HCT116 (cell line): ENCODE measurements around the gene SCGB3A1. TPM values are rescaled to one million over a fixed set of nuclear protein-coding genes. Genes with fewer than 3 reads are reported as not detected.

Experiments
- ATAC-seq: fragments of 200-7000 bp; cut with Tn5 transposase; 2 replicates; pipeline ENCODE4 v1.9.1; 2020; ENCODE audit warnings: mild to moderate bottlenecking, moderate library complexity
- BruUV-seq: library from RNA; stranded (reverse); fragments of 400-500 nt; replicated peaks from 2 replicates; lab custom pipeline; 2021; lab: Mats Ljungman, UMichigan
- CTCF ChIA-PET: fragments of 300-600 bp; sonication (Branson Sonifier 250); formaldehyde crosslinking; loops from one replicate; lab custom pipeline; 2021; ENCODE audit warnings: antibody characterized with exemption; lab: Charles Lee
- POLR2A ChIA-PET: fragments of 300-600, 350-600 bp; sonication (Branson Sonifier 250); formaldehyde crosslinking; loops from one replicate; lab custom pipeline; 2021; ENCODE audit warnings: antibody characterized with exemption; lab: Charles Lee
- RAD21 ChIA-PET, 2 experiments: fragments of 300-600 bp; sonication (Branson Sonifier 250); formaldehyde crosslinking; loops; one replicate each; lab custom pipeline; 2023; ENCODE audit warnings: low total read pairs in 2 of 2; ENCODE audit not compliant: uncharacterized antibody in 2 of 2, unreplicated experiment in 2 of 2, low non-redundant PET in 1 of 2; lab: Charles Lee
- DNase-seq: peaks from one replicate; pipeline ENCODE4 v3.0.0-alpha.2; 2010; ENCODE audit warnings: low read depth, low spot score
- H2AFZ ChIP-seq: fragments of 200-600 bp; shearing (Covaris generic), sonication (generic); 2 replicates; pipeline ENCODE4 v1.6.1; 2017; ENCODE audit warnings: low read depth, mixed run types, mixed read lengths, antibody characterized with exemption, low read length; ENCODE audit not compliant: poor library complexity, severe bottlenecking
- H3K27ac ChIP-seq: 2 replicates; pipeline ENCODE4 v1.5.1; 2012; ENCODE audit warnings: low read depth, low read length
- H3K27me3 ChIP-seq: fragments of 200-600 bp; sonication (generic); 2 replicates; pipeline ENCODE4 v1.6.1; 2016; ENCODE audit warnings: mixed run types, low read length, mixed read lengths; ENCODE audit not compliant: insufficient read depth
- H3K36me3 ChIP-seq, 2 experiments: fragments of 200-500 bp in 1 of 2; fragments of 200-600 bp in 1 of 2; sonication (Bioruptor generic) in 1 of 2; sonication (generic) in 1 of 2; 2 replicates each; pipeline versions ENCODE4 v1.5.1 to v1.6.1; 2014 to 2016; ENCODE audit warnings: low read length in 2 of 2, inconsistent platforms in 1 of 2, mixed read lengths in 1 of 2, mixed run types in 1 of 2; ENCODE audit not compliant: insufficient read depth in 2 of 2, control insufficient read depth in 1 of 2
- H3K4me1 ChIP-seq, 2 experiments: fragments of 200-600 bp in 1 of 2; sonication (generic) in 1 of 2; 2 replicates each; pipeline versions ENCODE4 v1.5.1 to v1.6.1; 2012 to 2017; ENCODE audit warnings: low read length in 2 of 2, inconsistent platforms in 1 of 2, mild to moderate bottlenecking in 1 of 2, mixed read lengths in 1 of 2, mixed run types in 1 of 2, moderate library complexity in 1 of 2; ENCODE audit not compliant: insufficient read depth in 2 of 2, control insufficient read depth in 1 of 2
- H3K4me2 ChIP-seq: fragments of 200-600 bp; sonication (generic); 2 replicates; pipeline ENCODE4 v1.6.1; 2017; ENCODE audit warnings: mixed run types, low read length, mixed read lengths
- H3K4me3 ChIP-seq, 2 experiments: fragments of 200-600 bp in 1 of 2; sonication (generic) in 1 of 2; replicated peaks in 1 of 2; 2 replicates each; pipeline ENCODE4 v1.5.1; 2011 to 2016; ENCODE audit warnings: low read length in 2 of 2, control low read depth in 1 of 2, low read depth in 1 of 2, mild to moderate bottlenecking in 1 of 2, mixed read lengths in 1 of 2, mixed run types in 1 of 2
- H3K79me2 ChIP-seq: fragments of 200-600 bp; sonication (generic); 2 replicates; pipeline ENCODE4 v1.6.1; 2017; ENCODE audit warnings: mild to moderate bottlenecking, mixed run types, low read length, moderate library complexity, mixed read lengths; ENCODE audit not compliant: insufficient read depth
- H3K9ac ChIP-seq: fragments of 200-600 bp; sonication (generic); 2 replicates; pipeline ENCODE4 v1.6.1; 2016; ENCODE audit warnings: low read length, mixed read lengths
- H3K9me2 ChIP-seq: fragments of 200-600 bp; sonication (generic), shearing (Covaris generic); 2 replicates; pipeline ENCODE4 v1.6.1; 2017; ENCODE audit warnings: mixed run types, mild to moderate bottlenecking, moderate library complexity; ENCODE audit not compliant: insufficient read depth
- H3K9me3 ChIP-seq, 2 experiments: fragments of 200-500 bp in 1 of 2; fragments of 200-600 bp in 1 of 2; sonication (Bioruptor generic) in 1 of 2; sonication (generic) in 1 of 2; 2 replicates each; pipeline ENCODE4 v1.6.1; 2014 to 2017; ENCODE audit warnings: low read length in 2 of 2, mixed read lengths in 2 of 2, inconsistent platforms in 1 of 2, low read depth in 1 of 2, mild to moderate bottlenecking in 1 of 2, mixed run types in 1 of 2, moderate library complexity in 1 of 2; ENCODE audit not compliant: control insufficient read depth in 1 of 2, insufficient read depth in 1 of 2
- H4K20me1 ChIP-seq: fragments of 200-600 bp; sonication (generic), shearing (Covaris generic); 2 replicates; pipeline ENCODE4 v1.6.1; 2017; ENCODE audit warnings: mixed run types, mild to moderate bottlenecking, moderate library complexity; ENCODE audit not compliant: insufficient read depth
- CEBPB ChIP-seq: IDR thresholded peaks from 2 replicates; pipeline ENCODE4 v1.6.1; 2012; ENCODE audit warnings: low read depth
- EGR1 ChIP-seq: IDR thresholded peaks from 2 replicates; pipeline ENCODE4 v1.6.1; 2012; ENCODE audit warnings: low read depth
- ELF1 ChIP-seq: IDR thresholded peaks from 2 replicates; pipeline ENCODE4 v1.6.1; 2012; ENCODE audit warnings: low read depth, borderline replicate concordance
- EZH2 ChIP-seq: fragments of 200-600 bp; sonication (generic); IDR thresholded peaks from 2 replicates; pipeline ENCODE4 v1.6.1; 2017; ENCODE audit warnings: antibody characterized with exemption, mixed run types
- EZH2phosphoT487 ChIP-seq: fragments of 200-600 bp; IDR thresholded peaks from 2 replicates; pipeline ENCODE4 v1.6.1; 2018; ENCODE audit warnings: antibody characterized with exemption, borderline replicate concordance
- FOSL1 ChIP-seq: IDR thresholded peaks from 2 replicates; pipeline ENCODE4 v1.6.1; 2012; ENCODE audit warnings: low read depth
- JUND ChIP-seq: IDR thresholded peaks from 2 replicates; pipeline ENCODE4 v1.6.1; 2012
- MAX ChIP-seq: IDR thresholded peaks from 2 replicates; pipeline ENCODE4 v1.6.1; 2012
- POLR2A ChIP-seq: IDR thresholded peaks from 2 replicates; pipeline ENCODE4 v1.7.0; 2011; ENCODE audit warnings: borderline replicate concordance; ENCODE audit not compliant: insufficient read depth, insufficient read length; ENCODE audit errors: extremely low read depth
- POLR2AphosphoS5 ChIP-seq: IDR thresholded peaks from 2 replicates; pipeline ENCODE4 v1.6.1; 2011; ENCODE audit warnings: mild to moderate bottlenecking, low read depth, low read length, moderate library complexity
- RAD21 ChIP-seq: IDR thresholded peaks from 2 replicates; pipeline ENCODE4 v1.6.1; 2012; ENCODE audit warnings: low read depth, mild to moderate bottlenecking
- SIN3A ChIP-seq: IDR thresholded peaks from 2 replicates; pipeline ENCODE4 v1.6.1; 2012; ENCODE audit warnings: low read depth
- SP1 ChIP-seq: IDR thresholded peaks from 2 replicates; pipeline ENCODE4 v1.6.1; 2012; ENCODE audit warnings: low read depth
- SRF ChIP-seq: IDR thresholded peaks from 2 replicates; pipeline ENCODE4 v1.6.1; 2012; ENCODE audit warnings: low read depth
- TCF7L2 ChIP-seq: IDR thresholded peaks from 2 replicates; pipeline ENCODE4 v1.7.0; 2011; ENCODE audit warnings: borderline replicate concordance, inconsistent platforms; ENCODE audit not compliant: insufficient read depth, insufficient read length; ENCODE audit errors: extremely low read depth
- YY1 ChIP-seq: IDR thresholded peaks from 2 replicates; pipeline ENCODE4 v1.6.1; 2011; ENCODE audit warnings: low read length, low read depth, moderate library complexity, mild to moderate bottlenecking; ENCODE audit not compliant: insufficient replicate concordance; ENCODE audit errors: extremely low read depth
- ZFX ChIP-seq: fragments of 450-650 bp; IDR thresholded peaks from 2 replicates; pipeline ENCODE4 v1.6.1; 2017
- intact Hi-C: fragments of 100-400 bp; cut with micrococcal nuclease; formaldehyde crosslinking; loops from 2 replicates; pipeline ENCODE4 v1.10.0; 2022
- total RNA-seq: library from RNA; stranded (reverse); gene quantifications from one replicate; pipeline ENCODE4 v1.2.1, GENCODE V29; 2021; ENCODE audit not compliant: unreplicated experiment
- TF ChIP-seq, protein P1 (sequence below): IDR thresholded peaks from 2 replicates; pipeline ENCODE4 v1.6.1; 2012; ENCODE audit warnings: low read depth
- TF ChIP-seq, protein P2 (sequence below): IDR thresholded peaks from 2 replicates; pipeline ENCODE4 v1.6.1; 2011; ENCODE audit warnings: mild to moderate bottlenecking, low read length, moderate library complexity; ENCODE audit not compliant: insufficient replicate concordance; ENCODE audit errors: extremely low read depth
- TF ChIP-seq, protein P3 (sequence below), 3 experiments: fragments of 200-600 bp in 1 of 3; sonication (generic) in 1 of 3; IDR thresholded peaks in 2 of 3; conservative IDR thresholded peaks in 1 of 3; 2 replicates each; pipeline ENCODE4 v1.5.1; 2012 to 2017; ENCODE audit warnings: low read depth in 2 of 3, low read length in 2 of 3, antibody characterized with exemption in 1 of 3, borderline replicate concordance in 1 of 3, control low read depth in 1 of 3, mild to moderate bottlenecking in 1 of 3, mixed read lengths in 1 of 3, mixed run types in 1 of 3, moderate library complexity in 1 of 3; ENCODE audit not compliant: insufficient read depth in 1 of 3

The SCGB3A1 gene
- total RNA-seq, 1 experiment from 2014 or later: not detected

DNA sequence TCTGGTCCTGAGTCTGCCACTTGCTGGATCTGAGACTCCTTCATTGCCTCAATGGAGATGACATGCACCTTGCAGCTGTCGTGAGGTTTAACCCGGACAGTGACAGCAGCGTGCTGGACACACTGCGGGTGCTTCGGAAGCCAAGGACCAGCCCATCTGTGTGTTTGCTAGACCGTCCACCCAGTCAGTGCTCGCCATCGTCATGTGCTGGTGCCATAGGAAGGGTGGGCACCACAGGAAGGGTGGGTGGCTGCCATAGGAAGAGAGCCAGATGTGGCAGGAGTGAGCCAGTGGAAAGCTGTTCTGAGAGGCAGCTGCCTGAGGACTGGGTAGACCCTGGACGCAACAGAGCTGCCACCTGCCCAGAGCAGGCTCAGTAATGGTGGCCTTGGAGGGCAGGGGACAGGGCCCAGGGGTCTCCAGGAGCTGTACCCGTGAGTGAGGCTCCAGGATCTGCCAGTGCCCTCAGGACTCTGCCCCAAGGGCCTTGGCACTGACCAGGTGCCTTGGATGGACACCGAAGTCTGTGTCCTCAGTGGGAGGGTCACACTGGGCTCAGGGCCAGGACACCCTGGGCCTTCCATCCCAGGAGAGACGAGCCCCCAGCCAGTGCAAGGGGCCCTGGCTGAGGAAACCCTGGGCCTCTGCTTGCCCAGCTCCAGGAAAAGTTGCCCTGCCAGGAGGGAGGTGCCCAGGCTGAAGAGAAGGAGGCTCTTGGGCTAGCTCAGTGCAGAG, 36.3 kb upstream of the SCGB3A1 start:
- RAD21 ChIA-PET: no interaction called here
- Histone ChIP-seq H3K4me2 (no peak overlapping the region), H3K79me2 (no peaks in the 10 kb centered on the region), H3K9me3 (no peaks in the 10 kb centered on the region)
- DNase-seq: no peak
- no peak for TF ChIP-seq EGR1
- TF ChIP-seq, protein P1, sequence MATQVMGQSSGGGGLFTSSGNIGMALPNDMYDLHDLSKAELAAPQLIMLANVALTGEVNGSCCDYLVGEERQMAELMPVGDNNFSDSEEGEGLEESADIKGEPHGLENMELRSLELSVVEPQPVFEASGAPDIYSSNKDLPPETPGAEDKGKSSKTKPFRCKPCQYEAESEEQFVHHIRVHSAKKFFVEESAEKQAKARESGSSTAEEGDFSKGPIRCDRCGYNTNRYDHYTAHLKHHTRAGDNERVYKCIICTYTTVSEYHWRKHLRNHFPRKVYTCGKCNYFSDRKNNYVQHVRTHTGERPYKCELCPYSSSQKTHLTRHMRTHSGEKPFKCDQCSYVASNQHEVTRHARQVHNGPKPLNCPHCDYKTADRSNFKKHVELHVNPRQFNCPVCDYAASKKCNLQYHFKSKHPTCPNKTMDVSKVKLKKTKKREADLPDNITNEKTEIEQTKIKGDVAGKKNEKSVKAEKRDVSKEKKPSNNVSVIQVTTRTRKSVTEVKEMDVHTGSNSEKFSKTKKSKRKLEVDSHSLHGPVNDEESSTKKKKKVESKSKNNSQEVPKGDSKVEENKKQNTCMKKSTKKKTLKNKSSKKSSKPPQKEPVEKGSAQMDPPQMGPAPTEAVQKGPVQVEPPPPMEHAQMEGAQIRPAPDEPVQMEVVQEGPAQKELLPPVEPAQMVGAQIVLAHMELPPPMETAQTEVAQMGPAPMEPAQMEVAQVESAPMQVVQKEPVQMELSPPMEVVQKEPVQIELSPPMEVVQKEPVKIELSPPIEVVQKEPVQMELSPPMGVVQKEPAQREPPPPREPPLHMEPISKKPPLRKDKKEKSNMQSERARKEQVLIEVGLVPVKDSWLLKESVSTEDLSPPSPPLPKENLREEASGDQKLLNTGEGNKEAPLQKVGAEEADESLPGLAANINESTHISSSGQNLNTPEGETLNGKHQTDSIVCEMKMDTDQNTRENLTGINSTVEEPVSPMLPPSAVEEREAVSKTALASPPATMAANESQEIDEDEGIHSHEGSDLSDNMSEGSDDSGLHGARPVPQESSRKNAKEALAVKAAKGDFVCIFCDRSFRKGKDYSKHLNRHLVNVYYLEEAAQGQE: no peak
- no peak for TF ChIP-seq SIN3A
- no peak for TF ChIP-seq FOSL1
- no peak for TF ChIP-seq POLR2A
- TF ChIP-seq, protein P2, sequence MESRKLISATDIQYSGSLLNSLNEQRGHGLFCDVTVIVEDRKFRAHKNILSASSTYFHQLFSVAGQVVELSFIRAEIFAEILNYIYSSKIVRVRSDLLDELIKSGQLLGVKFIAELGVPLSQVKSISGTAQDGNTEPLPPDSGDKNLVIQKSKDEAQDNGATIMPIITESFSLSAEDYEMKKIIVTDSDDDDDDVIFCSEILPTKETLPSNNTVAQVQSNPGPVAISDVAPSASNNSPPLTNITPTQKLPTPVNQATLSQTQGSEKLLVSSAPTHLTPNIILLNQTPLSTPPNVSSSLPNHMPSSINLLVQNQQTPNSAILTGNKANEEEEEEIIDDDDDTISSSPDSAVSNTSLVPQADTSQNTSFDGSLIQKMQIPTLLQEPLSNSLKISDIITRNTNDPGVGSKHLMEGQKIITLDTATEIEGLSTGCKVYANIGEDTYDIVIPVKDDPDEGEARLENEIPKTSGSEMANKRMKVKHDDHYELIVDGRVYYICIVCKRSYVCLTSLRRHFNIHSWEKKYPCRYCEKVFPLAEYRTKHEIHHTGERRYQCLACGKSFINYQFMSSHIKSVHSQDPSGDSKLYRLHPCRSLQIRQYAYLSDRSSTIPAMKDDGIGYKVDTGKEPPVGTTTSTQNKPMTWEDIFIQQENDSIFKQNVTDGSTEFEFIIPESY: no peak
- no peak for TF ChIP-seq POLR2AphosphoS5
- no peak for TF ChIP-seq RAD21
- TF ChIP-seq YY1: no peak
- TF ChIP-seq ZFX: no peak
- TF ChIP-seq EZH2: no peak
- TF ChIP-seq MAX: no peak
- no peak for TF ChIP-seq JUND
- TF ChIP-seq, protein P3, sequence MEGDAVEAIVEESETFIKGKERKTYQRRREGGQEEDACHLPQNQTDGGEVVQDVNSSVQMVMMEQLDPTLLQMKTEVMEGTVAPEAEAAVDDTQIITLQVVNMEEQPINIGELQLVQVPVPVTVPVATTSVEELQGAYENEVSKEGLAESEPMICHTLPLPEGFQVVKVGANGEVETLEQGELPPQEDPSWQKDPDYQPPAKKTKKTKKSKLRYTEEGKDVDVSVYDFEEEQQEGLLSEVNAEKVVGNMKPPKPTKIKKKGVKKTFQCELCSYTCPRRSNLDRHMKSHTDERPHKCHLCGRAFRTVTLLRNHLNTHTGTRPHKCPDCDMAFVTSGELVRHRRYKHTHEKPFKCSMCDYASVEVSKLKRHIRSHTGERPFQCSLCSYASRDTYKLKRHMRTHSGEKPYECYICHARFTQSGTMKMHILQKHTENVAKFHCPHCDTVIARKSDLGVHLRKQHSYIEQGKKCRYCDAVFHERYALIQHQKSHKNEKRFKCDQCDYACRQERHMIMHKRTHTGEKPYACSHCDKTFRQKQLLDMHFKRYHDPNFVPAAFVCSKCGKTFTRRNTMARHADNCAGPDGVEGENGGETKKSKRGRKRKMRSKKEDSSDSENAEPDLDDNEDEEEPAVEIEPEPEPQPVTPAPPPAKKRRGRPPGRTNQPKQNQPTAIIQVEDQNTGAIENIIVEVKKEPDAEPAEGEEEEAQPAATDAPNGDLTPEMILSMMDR (IDR thresholded peaks at IDR 0.05 in 2 of 3, conservative IDR thresholded peaks at IDR 0.05 in 1 of 3; ENCODE audit: borderline replicate concordance in 1 of 3, insufficient read depth in 1 of 3, low read depth in 2 of 3, low read length in 2 of 3): no peak
- TF ChIP-seq EZH2phosphoT487: no peak
- TF ChIP-seq TCF7L2: no peak
- no peak for TF ChIP-seq CEBPB
- TF ChIP-seq SRF: no peak
- TF ChIP-seq ELF1: no peak
- no peak for TF ChIP-seq SP1
- TF ChIP-seq, all 23 proteins: peak for 0
- Histone ChIP-seq H3K27me3 (no peaks in the 10 kb centered on the region), H3K4me3 (no peak overlapping the region), H3K9me2 (no peaks in the 10 kb centered on the region), H3K27ac (no peak overlapping the region), H3K36me3 (no peaks in the 10 kb centered on the region), H3K9ac (no peak overlapping the region), H2AFZ (no peak overlapping the region), H3K4me1 (no peaks in the 10 kb centered on the region), H4K20me1 (no peaks in the 10 kb centered on the region)
- ATAC-seq: no peak
- intact Hi-C loops: no loop called here
- BruUV-seq: no TSS peak
- ChIA-PET POLR2A (no interaction called here), CTCF (no interaction called here)
